Natural killer cell (primary cell): ENCODE results near the gene FCF1. TPM values are rescaled to one million over a fixed set of nuclear protein-coding genes. Genes with fewer than 3 reads are reported as not detected.

Source experiments
- ATAC-seq, 3 donors: fragments of 150-1000 bp in 2 of 3; fragments of 200-7000 bp in 1 of 3; cut with Tn5 transposase; 1 replicate in 1 of 3; 2 replicates in 2 of 3; pipeline ENCODE4 v1.10.0; 2021; ENCODE audit warnings: mild to moderate bottlenecking in 2 of 3, moderate library complexity in 2 of 3
- DNase-seq, 2 donors: peaks; one replicate each; pipeline versions ENCODE4 v3.0.0 to v3.0.0-alpha.2; 2013 to 2021; ENCODE audit warnings: mixed read lengths in 1 of 2
- H3K27ac ChIP-seq: one replicate; pipeline ENCODE4 v1.5.1; 2013; ENCODE audit warnings: mild to moderate bottlenecking, low read length
- H3K27me3 ChIP-seq: one replicate; pipeline ENCODE4 v1.6.1; 2013; ENCODE audit warnings: low read length; ENCODE audit not compliant: control insufficient read depth, insufficient read depth
- H3K36me3 ChIP-seq: one replicate; pipeline ENCODE4 v1.6.1; 2013; ENCODE audit warnings: low read length; ENCODE audit not compliant: control insufficient read depth, insufficient read depth
- H3K4me1 ChIP-seq: one replicate; pipeline ENCODE4 v1.6.1; 2013; ENCODE audit warnings: low read length; ENCODE audit not compliant: control insufficient read depth, insufficient read depth
- H3K4me3 ChIP-seq: one replicate; pipeline ENCODE4 v1.5.1; 2013; ENCODE audit warnings: low read length
- H3K9me3 ChIP-seq: one replicate; pipeline ENCODE4 v1.6.1; 2013; ENCODE audit warnings: low read length; ENCODE audit not compliant: control insufficient read depth, insufficient read depth
- H3K27ac Mint-ChIP-seq, 2 donors: one replicate each; pipeline ENCODE4 v1.8.0; 2022; ENCODE audit warnings: mild to moderate bottlenecking in 2 of 2, mixed read lengths in 2 of 2, moderate library complexity in 1 of 2
- H3K27me3 Mint-ChIP-seq, 2 donors: one replicate each; pipeline ENCODE4 v1.8.0; 2022; ENCODE audit warnings: low read depth in 2 of 2, mixed read lengths in 2 of 2
- H3K36me3 Mint-ChIP-seq: one replicate; pipeline ENCODE4 v1.8.0; 2022; ENCODE audit warnings: mixed read lengths
- H3K4me1 Mint-ChIP-seq, 2 donors: one replicate each; pipeline ENCODE4 v1.8.0; 2022; ENCODE audit warnings: mixed read lengths in 2 of 2
- H3K4me3 Mint-ChIP-seq: one replicate; pipeline ENCODE4 v1.8.0; 2022; ENCODE audit warnings: mild to moderate bottlenecking, moderate library complexity, mixed read lengths
- H3K9me3 Mint-ChIP-seq, 2 donors: one replicate each; pipeline ENCODE4 v1.8.0; 2022; ENCODE audit warnings: mixed read lengths in 2 of 2
- WGBS: methylation state at CpG from one replicate; pipeline ENCODE4 v1.1.7; 2013; ENCODE audit warnings: missing lambda C conversion rate; ENCODE audit not compliant: insufficient coverage; 5-methylcytosine and 5-hydroxymethylcytosine counted together
- intact Hi-C: fragments of 100-400 bp; cut with micrococcal nuclease; formaldehyde crosslinking; loops from one replicate; pipeline ENCODE4 v1.14.2; 2022
- total RNA-seq, 4 donors: library from RNA; stranded (reverse); fragments of 120-200 nt in 1 of 4; gene quantifications; one replicate each; pipeline versions ENCODE4 v1.2.3 to v1.2.4, GENCODE V29; 2013 to 2022
- TF ChIP-seq, protein P1 (sequence below): fragments of 200-600 bp; IDR thresholded peaks from one replicate; pipeline ENCODE4 v1.8.0; 2022; ENCODE audit warnings: antibody characterized with exemption

FCF1 gene
- total RNA-seq, 3 donors from 2014 or later (not counting 1 experiment from before 2014, with no cell fraction given) = 37.1 to 49.6 (median 40.4) TPM

DNA sequence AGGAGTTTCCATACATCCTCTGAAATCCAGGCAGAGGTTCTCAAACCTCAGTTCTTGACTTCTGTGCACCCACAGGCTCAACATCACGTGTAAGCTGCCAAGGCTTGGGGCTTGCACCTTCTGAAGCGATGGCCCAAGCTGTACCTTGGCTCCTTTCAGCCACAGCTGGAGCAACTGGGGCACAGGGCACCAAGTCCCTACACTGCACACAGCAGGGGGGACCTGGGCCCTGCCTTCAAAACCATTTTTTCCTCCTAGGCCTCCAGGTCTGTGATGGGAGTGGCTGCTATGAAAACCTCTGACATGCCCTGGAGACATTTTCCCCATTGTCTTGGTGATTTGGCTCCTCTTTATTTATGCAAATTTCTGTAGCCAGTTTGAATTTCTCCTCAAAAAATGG lies 10.7 kb upstream of the FCF1 start:
- no peak overlapping the region for H3K27ac ChIP-seq
- ATAC-seq = no peak
- WGBS = 98% methylated on average over 2 of the region's 2 CpGs
- H3K27me3 Mint-ChIP-seq = no peaks in the 10 kb centered on the region
- no peak overlapping the region for H3K4me3 Mint-ChIP-seq
- H3K9me3 ChIP-seq = peaks cover 5% of the 10 kb centered on the region
- H3K9me3 Mint-ChIP-seq = no peaks in the 10 kb centered on the region
- H3K27me3 ChIP-seq = no peaks in the 10 kb centered on the region
- H3K27ac Mint-ChIP-seq = no peak overlapping the region
- peaks cover 10% of the 10 kb centered on the region for H3K36me3 ChIP-seq
- no peak for DNase-seq
- no peak overlapping the region for H3K4me3 ChIP-seq
- TF ChIP-seq, protein P1, sequence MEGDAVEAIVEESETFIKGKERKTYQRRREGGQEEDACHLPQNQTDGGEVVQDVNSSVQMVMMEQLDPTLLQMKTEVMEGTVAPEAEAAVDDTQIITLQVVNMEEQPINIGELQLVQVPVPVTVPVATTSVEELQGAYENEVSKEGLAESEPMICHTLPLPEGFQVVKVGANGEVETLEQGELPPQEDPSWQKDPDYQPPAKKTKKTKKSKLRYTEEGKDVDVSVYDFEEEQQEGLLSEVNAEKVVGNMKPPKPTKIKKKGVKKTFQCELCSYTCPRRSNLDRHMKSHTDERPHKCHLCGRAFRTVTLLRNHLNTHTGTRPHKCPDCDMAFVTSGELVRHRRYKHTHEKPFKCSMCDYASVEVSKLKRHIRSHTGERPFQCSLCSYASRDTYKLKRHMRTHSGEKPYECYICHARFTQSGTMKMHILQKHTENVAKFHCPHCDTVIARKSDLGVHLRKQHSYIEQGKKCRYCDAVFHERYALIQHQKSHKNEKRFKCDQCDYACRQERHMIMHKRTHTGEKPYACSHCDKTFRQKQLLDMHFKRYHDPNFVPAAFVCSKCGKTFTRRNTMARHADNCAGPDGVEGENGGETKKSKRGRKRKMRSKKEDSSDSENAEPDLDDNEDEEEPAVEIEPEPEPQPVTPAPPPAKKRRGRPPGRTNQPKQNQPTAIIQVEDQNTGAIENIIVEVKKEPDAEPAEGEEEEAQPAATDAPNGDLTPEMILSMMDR = no peak
- H3K36me3 Mint-ChIP-seq = no peaks in the 10 kb centered on the region
- no peaks in the 10 kb centered on the region for H3K4me1 ChIP-seq
- peaks cover 49 to 68% of the 10 kb centered on the region in 2 donors for H3K4me1 Mint-ChIP-seq
- intact Hi-C loops = no loop called here

DNA sequence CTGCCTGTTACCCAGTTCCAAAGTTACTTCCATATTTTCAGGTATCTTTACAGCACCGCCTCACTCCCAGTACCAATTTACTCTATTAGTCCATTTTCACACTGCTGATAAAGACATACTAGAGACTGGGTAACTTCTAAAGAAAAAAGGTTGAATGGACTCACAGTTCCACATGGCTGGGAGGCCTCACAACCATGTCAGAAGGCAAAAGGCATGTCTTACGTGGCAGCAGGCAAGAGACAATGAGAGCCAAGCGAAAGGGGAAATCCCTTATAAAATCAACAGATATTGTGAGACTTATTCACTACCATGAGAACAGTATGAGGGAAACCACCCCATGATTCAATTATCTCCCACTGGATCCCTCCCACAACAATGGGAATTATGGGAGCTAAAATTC lies 9.9 kb upstream of the FCF1 start:
- intact Hi-C loops = no loop called here
- Histone ChIP-seq H3K36me3 (peaks cover 7% of the 10 kb centered on the region), H3K4me3 (no peak overlapping the region), H3K4me1 (no peaks in the 10 kb centered on the region), H3K27ac (no peak overlapping the region), H3K9me3 (peaks cover 5% of the 10 kb centered on the region), H3K27me3 (no peaks in the 10 kb centered on the region)
- WGBS = 90% methylated on average over 3 of the region's 3 CpGs
- Mint-ChIP-seq H3K9me3 (no peaks in the 10 kb centered on the region), H3K4me1 (peaks cover 44 to 63% of the 10 kb centered on the region in 2 donors), H3K36me3 (no peaks in the 10 kb centered on the region), H3K27me3 (no peaks in the 10 kb centered on the region), H3K27ac (peak overlapping the region in 1 of 2 donors; percentile 52), H3K4me3 (no peak overlapping the region)
- TF ChIP-seq, protein P1 = no peak
- ATAC-seq (no peak), DNase-seq (no peak)

DNA sequence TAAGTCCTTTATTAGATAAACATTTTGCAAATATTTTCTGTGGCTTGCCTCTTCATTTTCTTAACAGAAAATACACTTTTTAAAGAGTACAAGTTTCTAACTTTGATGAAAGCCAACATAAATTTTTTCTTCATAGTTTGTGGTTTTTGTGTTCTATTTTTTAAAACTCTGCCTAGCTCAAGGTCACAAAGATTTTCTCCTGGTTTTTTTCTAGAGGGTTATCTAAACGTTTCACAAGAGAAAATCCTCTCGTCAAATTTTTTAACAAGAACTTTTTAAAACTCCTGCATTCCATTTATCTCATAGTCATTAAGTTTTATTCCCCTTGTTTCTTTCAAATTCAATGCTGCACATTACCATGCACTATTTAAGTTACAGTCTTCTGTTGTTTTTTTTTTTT lies 8.3 kb upstream of the FCF1 start:
- intact Hi-C loops = no loop called here
- Mint-ChIP-seq H3K27ac (no peak overlapping the region), H3K27me3 (no peaks in the 10 kb centered on the region), H3K36me3 (no peaks in the 10 kb centered on the region), H3K4me3 (no peak overlapping the region), H3K9me3 (no peaks in the 10 kb centered on the region), H3K4me1 (peaks cover 45 to 62% of the 10 kb centered on the region in 2 donors)
- no peak overlapping the region for H3K27ac ChIP-seq
- no peaks in the 10 kb centered on the region for H3K27me3 ChIP-seq
- H3K9me3 ChIP-seq = peaks cover 5% of the 10 kb centered on the region
- no peak overlapping the region for H3K4me3 ChIP-seq
- H3K4me1 ChIP-seq = no peaks in the 10 kb centered on the region
- DNase-seq (no peak), ATAC-seq (no peak)
- WGBS = 59% methylated on average over 2 of the region's 2 CpGs
- H3K36me3 ChIP-seq = peaks cover 4% of the 10 kb centered on the region
- TF ChIP-seq, protein P1 = no peak
